ENCODE measurements around the gene XXYLT1.
"Not testable (repeated sequence)": the region's sequence is repeated elsewhere in the genome, so short reads cannot be mapped to it uniquely, and the experiment has no call there.

XXYLT1 gene

DNA sequence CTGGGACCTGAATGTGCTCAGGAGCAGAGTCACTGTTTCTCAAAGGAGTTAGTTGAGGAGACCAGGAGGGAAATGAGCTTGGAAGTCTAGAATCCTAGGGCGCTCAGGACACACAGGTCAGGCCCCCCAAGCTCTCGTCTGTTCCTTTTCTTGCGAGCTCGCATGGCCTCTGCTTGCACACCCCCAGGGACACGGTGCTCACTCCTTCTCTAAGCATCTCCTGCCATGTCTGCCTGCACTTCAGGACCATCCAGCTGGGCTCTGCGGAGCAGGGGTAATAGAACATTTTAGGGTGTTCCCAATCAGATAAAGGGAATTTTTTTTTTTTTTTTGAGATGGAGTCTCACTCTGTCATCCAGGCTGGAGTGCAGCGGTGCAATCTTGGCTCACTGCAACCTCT, 213.2 kb downstream of the XXYLT1 start:
- Mint-ChIP-seq H3K4me1 (no peaks in the 10 kb centered on the region), H3K9me3 (no peaks in the 10 kb centered on the region)
- no peak for ATAC-seq

GRCh38 chr3:195056506-195056905, 214.5 kb downstream of the XXYLT1 start:
- Mint-ChIP-seq H3K4me1 (no peaks in the 10 kb centered on the region), H3K9me3 (no peaks in the 10 kb centered on the region), H3K4me3 (no peak overlapping the region), H3K36me3 (no peaks in the 10 kb centered on the region), H3K27ac (no peak overlapping the region)
- DNase-seq (ENCODE audit: low spot score in 2 of 2) (no peak), ATAC-seq (no peak)

More for the DNA sequence above, 213.2 kb downstream of the XXYLT1 start:
- no peak for DNase-seq (ENCODE audit: low spot score in 2 of 2)
- H3K27ac Mint-ChIP-seq = no peak overlapping the region
- no peaks in the 10 kb centered on the region for H3K36me3 Mint-ChIP-seq
- H3K4me3 Mint-ChIP-seq = no peak overlapping the region

DNA sequence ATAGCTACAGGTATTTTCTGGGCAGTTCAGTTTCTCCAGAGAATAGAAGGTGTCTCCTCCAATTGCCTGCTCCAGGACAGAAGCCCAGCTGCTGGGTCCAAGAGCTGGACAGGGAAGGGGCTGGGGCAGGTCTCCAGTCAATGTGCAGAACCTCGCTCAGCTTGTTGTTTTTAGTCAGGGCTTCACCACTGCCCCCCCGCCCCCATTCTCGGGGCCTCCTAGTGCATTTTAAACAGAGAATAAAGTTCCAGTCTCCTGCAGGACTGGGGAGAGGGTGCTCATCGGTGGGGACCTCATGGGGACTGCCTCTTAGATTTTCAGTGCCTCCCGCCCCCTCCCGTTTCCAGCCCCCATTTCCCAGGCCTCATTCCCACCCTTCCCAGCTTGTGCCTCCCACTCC, 216.6 kb downstream of the XXYLT1 start:
- Mint-ChIP-seq H3K4me1 (no peaks in the 10 kb centered on the region), H3K9me3 (no peaks in the 10 kb centered on the region), H3K4me3 (no peak overlapping the region), H3K27ac (no peak overlapping the region), H3K36me3 (no peaks in the 10 kb centered on the region)
- no peak for DNase-seq (ENCODE audit: low spot score in 2 of 2)
- no peak for ATAC-seq

- H3K9me3 Mint-ChIP-seq = no peaks in the 10 kb centered on the region
- H3K36me3 Mint-ChIP-seq = no peaks in the 10 kb centered on the region
- no peak for DNase-seq (ENCODE audit: low spot score in 2 of 2)
- H3K4me3 Mint-ChIP-seq = no peak overlapping the region
- no peak overlapping the region for H3K27ac Mint-ChIP-seq
- no peak for ATAC-seq
- H3K4me1 Mint-ChIP-seq = no peaks in the 10 kb centered on the region
Measured at GRCh38 chr3:195052939-195053338, 218.0 kb downstream of the XXYLT1 start.

DNA sequence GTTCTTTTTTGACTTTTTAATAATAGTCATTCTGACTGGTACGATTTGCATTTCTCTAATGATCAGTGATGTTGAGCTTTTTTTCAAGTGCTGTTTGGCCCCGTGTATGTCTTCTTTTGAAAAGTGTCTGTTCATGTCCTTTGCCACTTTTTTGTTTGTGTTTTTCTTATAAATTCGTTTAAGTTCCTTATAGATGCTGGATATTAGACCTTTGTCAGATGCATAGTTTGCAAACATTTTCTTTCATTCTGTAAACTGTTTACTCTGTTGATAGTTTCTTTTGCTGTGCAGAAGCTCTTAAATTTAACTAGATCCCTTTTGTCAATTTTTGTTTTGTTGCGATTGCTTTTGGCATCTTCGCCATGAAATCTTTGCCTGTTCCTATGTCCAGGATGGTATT, 220.7 kb downstream of the XXYLT1 start:
- not testable (repeated sequence) for H3K36me3 Mint-ChIP-seq

DNA sequence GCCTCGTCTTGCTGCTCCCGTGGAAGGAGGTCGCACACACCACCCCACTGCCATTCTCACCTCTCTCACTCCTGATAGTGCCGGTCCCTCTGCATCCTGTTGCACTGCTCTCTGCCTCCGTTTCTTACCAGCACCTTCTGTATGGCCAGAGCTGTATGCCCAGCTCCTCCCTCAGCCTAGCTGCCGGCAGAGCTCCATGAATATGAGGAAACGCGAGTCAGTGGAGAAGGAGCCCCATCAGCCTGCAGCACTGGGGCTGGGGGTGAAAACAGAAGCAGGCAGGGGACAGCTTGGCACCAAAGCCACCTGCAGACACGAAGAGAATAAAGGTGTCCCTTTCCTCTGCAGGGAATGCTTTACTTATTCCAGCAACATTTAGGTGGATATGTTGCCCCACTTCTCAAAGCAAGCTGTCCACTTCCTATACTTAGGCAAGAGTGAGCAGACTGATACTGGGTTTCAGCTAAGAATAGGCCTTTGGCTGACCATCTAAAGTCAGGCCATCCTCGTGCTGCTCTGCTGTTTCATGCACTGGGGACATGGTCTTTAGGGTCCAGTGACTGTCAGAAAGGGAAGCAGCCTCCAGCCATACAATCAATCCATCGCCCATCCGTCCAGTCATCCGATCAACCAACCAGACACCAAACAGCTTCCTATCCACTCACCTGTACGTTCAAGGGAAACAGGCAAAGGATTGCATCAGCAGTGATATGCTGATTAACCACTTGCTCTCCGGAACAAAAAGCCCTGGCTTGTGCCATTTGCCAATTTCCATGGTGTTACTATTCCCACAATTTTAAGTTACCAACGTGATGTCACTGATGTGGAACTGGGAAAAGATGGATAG, 222.7 kb downstream of the XXYLT1 start:
- Mint-ChIP-seq H3K4me1 (no peaks in the 10 kb centered on the region), H3K4me3 (no peak overlapping the region), H3K36me3 (no peaks in the 10 kb centered on the region), H3K9me3 (no peaks in the 10 kb centered on the region), H3K27ac (no peak overlapping the region)
- DNase-seq (ENCODE audit: low spot score in 2 of 2) (no peak), ATAC-seq (no peak)

More for the DNA sequence above, 220.7 kb downstream of the XXYLT1 start:
- H3K27ac Mint-ChIP-seq; H3K9me3 Mint-ChIP-seq; ATAC-seq; H3K4me3 Mint-ChIP-seq; DNase-seq (ENCODE audit: low spot score in 2 of 2); H3K4me1 Mint-ChIP-seq: not testable (repeated sequence)

DNA sequence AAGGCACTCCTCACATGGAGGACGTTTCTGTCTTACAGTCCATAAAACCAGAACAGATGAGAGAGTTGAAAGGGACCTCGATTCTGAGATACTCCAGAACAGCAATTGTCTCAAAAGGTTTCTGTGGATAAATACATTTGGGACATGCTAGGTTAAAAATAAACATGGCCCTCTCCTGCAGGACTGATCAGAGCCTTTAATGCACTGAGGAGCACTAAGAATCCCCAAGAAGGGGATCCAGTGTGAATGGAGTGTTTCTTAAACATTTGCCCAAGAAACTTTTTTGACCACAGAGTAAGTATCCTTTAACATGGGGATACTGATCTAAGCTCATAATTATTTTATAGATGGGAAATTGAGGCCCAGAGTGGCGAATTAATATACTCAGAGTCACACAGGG, 223.4 kb downstream of the XXYLT1 start:
- DNase-seq (ENCODE audit: low spot score in 2 of 2) (no peak), ATAC-seq (no peak)
- Mint-ChIP-seq H3K4me1 (no peaks in the 10 kb centered on the region), H3K4me3 (no peak overlapping the region), H3K9me3 (no peaks in the 10 kb centered on the region), H3K36me3 (no peaks in the 10 kb centered on the region), H3K27ac (no peak overlapping the region)

DNA sequence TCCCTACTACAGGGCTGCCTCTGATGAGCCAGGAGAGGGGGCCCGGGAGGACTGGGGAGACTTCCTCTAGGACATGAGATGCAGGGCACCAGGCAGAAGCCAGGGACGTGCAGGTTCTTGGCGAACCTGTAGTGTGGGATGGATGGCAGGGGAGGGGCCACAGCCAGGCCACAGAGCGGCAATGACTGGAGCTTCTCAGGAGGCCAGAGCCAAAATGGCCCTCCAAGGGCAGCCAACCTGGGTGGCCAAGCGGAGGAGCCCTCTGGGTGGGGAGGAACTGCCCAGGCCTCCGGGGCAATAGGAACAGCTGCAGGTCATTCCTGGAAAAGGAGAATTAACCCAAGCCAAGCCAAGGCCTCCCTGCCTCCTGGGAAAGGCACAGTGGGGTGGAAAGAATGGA, 224.5 kb downstream of the XXYLT1 start:
- DNase-seq (ENCODE audit: low spot score in 2 of 2) (no peak), ATAC-seq (no peak)
- Mint-ChIP-seq H3K36me3 (no peaks in the 10 kb centered on the region), H3K4me1 (no peaks in the 10 kb centered on the region), H3K4me3 (no peak overlapping the region), H3K9me3 (no peaks in the 10 kb centered on the region), H3K27ac (no peak overlapping the region)

GRCh38 chr3:195045481-195046210, 225.3 kb downstream of the XXYLT1 start:
- Mint-ChIP-seq H3K27ac (no peak overlapping the region), H3K36me3 (no peaks in the 10 kb centered on the region), H3K9me3 (no peaks in the 10 kb centered on the region), H3K4me3 (no peak overlapping the region), H3K4me1 (no peaks in the 10 kb centered on the region)
- ATAC-seq (no peak), DNase-seq (ENCODE audit: low spot score in 2 of 2) (no peak)

GRCh38 chr3:195044411-195044810, 226.5 kb downstream of the XXYLT1 start:
- Mint-ChIP-seq H3K36me3 (no peaks in the 10 kb centered on the region), H3K9me3 (no peaks in the 10 kb centered on the region), H3K4me3 (no peak overlapping the region), H3K4me1 (no peaks in the 10 kb centered on the region), H3K27ac (no peak overlapping the region)
- ATAC-seq = no peak
- no peak for DNase-seq (ENCODE audit: low spot score in 2 of 2)

- no peaks in the 10 kb centered on the region for H3K36me3 Mint-ChIP-seq
- no peak for DNase-seq (ENCODE audit: low spot score in 2 of 2)
- no peak overlapping the region for H3K4me3 Mint-ChIP-seq
- no peak overlapping the region for H3K27ac Mint-ChIP-seq
- no peaks in the 10 kb centered on the region for H3K4me1 Mint-ChIP-seq
- H3K9me3 Mint-ChIP-seq = no peaks in the 10 kb centered on the region
- ATAC-seq = no peak
Measured at GRCh38 chr3:195043607-195044339, 227.2 kb downstream of the XXYLT1 start.

DNA sequence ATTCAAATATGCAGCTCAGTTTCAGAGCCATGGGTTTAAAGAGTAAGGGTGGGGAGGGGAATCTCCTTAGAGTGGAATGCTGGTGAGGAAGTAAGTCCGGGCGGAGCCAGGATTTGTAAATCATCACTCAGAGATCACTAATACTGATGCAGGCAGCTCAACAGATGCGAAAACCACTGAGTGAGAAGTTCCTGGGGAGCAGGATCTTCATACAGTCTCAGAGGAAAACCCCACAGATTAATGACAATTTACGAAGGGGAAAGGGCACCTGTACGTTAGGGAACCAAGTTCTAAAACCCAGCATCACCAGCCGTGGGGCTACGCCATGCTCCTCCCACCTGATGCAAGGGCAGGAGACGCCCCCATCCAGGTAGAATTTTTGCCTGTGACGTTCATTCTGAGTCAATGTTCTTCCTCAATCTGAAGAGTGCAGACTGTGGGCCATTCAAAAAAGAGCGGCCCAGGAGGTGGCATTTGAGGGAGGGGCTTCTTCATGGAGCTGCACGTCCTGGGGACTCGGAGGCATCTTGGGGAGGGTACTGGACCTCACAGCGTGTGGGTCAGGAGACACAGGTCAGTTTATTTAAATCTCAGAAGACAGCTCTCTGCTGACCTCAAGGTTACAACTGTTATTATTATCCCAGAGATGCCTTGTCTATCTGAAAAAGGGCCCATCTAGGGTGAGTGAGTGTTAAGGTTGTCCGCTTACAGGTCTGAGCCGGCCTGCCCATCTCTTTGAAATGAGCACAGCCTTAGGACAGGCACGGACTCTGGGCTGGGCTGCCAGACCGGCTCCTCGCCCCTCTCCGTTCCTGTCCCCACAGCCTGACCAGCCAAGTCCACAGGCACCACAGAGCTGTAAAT, 228.0 kb downstream of the XXYLT1 start:
- Mint-ChIP-seq H3K36me3 (no peaks in the 10 kb centered on the region), H3K4me1 (no peaks in the 10 kb centered on the region), H3K9me3 (no peaks in the 10 kb centered on the region), H3K27ac (no peak overlapping the region), H3K4me3 (no peak overlapping the region)
- DNase-seq (ENCODE audit: low spot score in 2 of 2) = no peak
- ATAC-seq = no peak

DNA sequence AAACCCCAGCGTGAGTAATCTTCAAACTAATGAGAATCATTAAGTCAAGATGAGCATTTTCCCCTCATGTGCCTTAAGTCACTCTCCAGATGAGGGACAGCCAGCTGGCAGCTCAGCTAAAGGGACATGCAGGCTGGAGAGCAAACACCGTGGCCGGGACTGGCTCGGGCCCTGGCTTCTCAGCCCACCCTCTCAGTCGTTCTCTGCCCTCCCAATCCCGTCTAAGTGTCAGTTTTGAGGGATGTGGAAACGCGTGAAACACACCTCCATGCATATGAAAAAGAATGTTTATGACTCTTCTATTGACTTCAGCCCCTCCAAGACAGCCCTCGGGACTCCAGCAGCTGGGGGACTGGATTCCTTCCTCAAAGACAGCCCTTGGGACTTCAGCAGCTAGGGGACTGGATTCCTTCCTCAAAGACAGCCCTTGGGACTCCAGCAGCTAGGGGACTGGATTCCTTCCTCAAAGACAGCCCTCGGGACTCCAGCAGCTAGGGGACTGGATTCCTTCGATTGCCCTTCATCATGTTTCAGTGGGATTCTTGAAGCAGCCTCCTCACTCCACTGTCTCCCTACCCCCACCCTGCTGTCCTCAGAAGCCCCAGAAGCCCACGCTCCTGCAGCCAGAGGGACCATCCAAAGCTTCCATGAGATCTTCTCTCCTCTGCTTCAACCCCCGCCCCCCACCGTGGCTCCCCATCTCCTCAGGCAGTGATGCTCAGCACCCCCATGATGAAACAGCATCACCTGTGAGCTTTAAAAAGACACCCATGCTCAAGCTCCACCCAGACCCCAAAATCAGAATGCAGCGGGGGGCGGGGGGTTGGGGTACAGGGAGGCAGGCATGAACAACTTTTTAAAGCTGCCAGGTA, 228.9 kb downstream of the XXYLT1 start:
- Mint-ChIP-seq H3K9me3 (no peaks in the 10 kb centered on the region), H3K4me3 (no peak overlapping the region), H3K27ac (no peak overlapping the region), H3K36me3 (no peaks in the 10 kb centered on the region), H3K4me1 (no peaks in the 10 kb centered on the region)
- ATAC-seq (no peak), DNase-seq (ENCODE audit: low spot score in 2 of 2) (no peak)
